Naive B cell (primary cell): ENCODE data around the gene TBC1D14. TPM values are rescaled to one million over a fixed set of nuclear protein-coding genes. Genes with fewer than 3 reads are reported as not detected.
"Not testable (repeated sequence)": the region's sequence is repeated elsewhere in the genome, so short reads cannot be mapped to it uniquely, and the experiment has no call there.

Source experiments
- ATAC-seq, 2 donors: fragments of 150-1000 bp; cut with Tn5 transposase; 2 replicates each; pipeline ENCODE4 v1.10.0; 2021; ENCODE audit warnings: low read depth in 2 of 2, mild to moderate bottlenecking in 2 of 2, moderate library complexity in 2 of 2
- DNase-seq: peaks from one replicate; pipeline ENCODE4 v3.0.0; 2022
- H3K27ac Mint-ChIP-seq, 6 donors: one replicate each; pipeline ENCODE4 v1.8.0; 2020 to 2022; ENCODE audit warnings: mild to moderate bottlenecking in 6 of 6, mixed read lengths in 6 of 6, moderate library complexity in 5 of 6, inconsistent platforms in 2 of 6
- H3K27me3 Mint-ChIP-seq, 3 donors: one replicate each; pipeline ENCODE4 v1.8.0; 2021 to 2022; ENCODE audit warnings: mixed read lengths in 3 of 3, mild to moderate bottlenecking in 1 of 3
- H3K36me3 Mint-ChIP-seq, 2 donors: one replicate each; pipeline ENCODE4 v1.8.0; 2020 to 2022; ENCODE audit warnings: mixed read lengths in 2 of 2, inconsistent platforms in 1 of 2, mild to moderate bottlenecking in 1 of 2
- H3K4me1 Mint-ChIP-seq, 3 donors: one replicate each; pipeline ENCODE4 v1.8.0; 2020 to 2022; ENCODE audit warnings: mixed read lengths in 3 of 3, inconsistent platforms in 1 of 3, mild to moderate bottlenecking in 1 of 3, moderate library complexity in 1 of 3
- H3K4me3 Mint-ChIP-seq, 8 donors: one replicate each; pipeline ENCODE4 v1.8.0; 2020 to 2022; ENCODE audit warnings: mild to moderate bottlenecking in 8 of 8, mixed read lengths in 8 of 8, moderate library complexity in 8 of 8, inconsistent platforms in 2 of 8
- H3K9me3 Mint-ChIP-seq, 7 donors: one replicate each; pipeline ENCODE4 v1.8.0; 2020 to 2022; ENCODE audit warnings: mixed read lengths in 7 of 7, mild to moderate bottlenecking in 5 of 7, inconsistent platforms in 2 of 7, moderate library complexity in 1 of 7
- polyA plus RNA-seq, 6 donors: library from polyadenylated mRNA; unstranded; fragments of 300-500 nt; fragmentation: Illumina TruSeq; gene quantifications; one replicate each; pipeline ENCODE4 v1.2.3, GENCODE V29; 2021; ENCODE audit warnings: low read depth in 6 of 6

The TBC1D14 gene
- polyA plus RNA-seq, 6 donors from 2014 or later: 27.3 to 42.4 (median 33.8) TPM

GRCh38 chr4:6884341-6884870, 25.2 kb upstream of the TBC1D14 start:
- DNase-seq (no peak), ATAC-seq (no peak)
- peak overlapping the region in 1 of 6 donors; percentile 42 for H3K27ac Mint-ChIP-seq
- no peaks in the 10 kb centered on the region for H3K9me3 Mint-ChIP-seq
- H3K27me3 Mint-ChIP-seq: no peaks in the 10 kb centered on the region
- peaks cover under 1 to 9% of the 10 kb centered on the region in 2 donors for H3K36me3 Mint-ChIP-seq
- H3K4me1 Mint-ChIP-seq: peaks cover 0 to 10% (median 6%) of the 10 kb centered on the region in 3 donors
- no peak overlapping the region for H3K4me3 Mint-ChIP-seq

GRCh38 chr4:6885953-6886557, 23.6 kb upstream of the TBC1D14 start:
- ATAC-seq (peak; percentile 40 to 51), DNase-seq (no peak)
- Mint-ChIP-seq H3K36me3 (peaks cover 0 to 3% of the 10 kb centered on the region in 2 donors), H3K27ac (peak overlapping the region in 1 of 6 donors; percentile 34), H3K4me1 (peaks cover 0 to 10% (median 6%) of the 10 kb centered on the region in 3 donors), H3K9me3 (peaks cover 0 to 7% (median 2%) of the 10 kb centered on the region in 7 donors), H3K4me3 (no peak overlapping the region), H3K27me3 (no peaks in the 10 kb centered on the region)

- ATAC-seq (no peak), DNase-seq (no peak)
- no peak overlapping the region for H3K4me3 Mint-ChIP-seq
- no peaks in the 10 kb centered on the region for H3K36me3 Mint-ChIP-seq
- no peaks in the 10 kb centered on the region for H3K27me3 Mint-ChIP-seq
- H3K9me3 Mint-ChIP-seq: peaks cover 0 to 7% (median 2%) of the 10 kb centered on the region in 7 donors
- H3K4me1 Mint-ChIP-seq: peaks cover 5 to 10% (median 10%) of the 10 kb centered on the region in 3 donors
- H3K27ac Mint-ChIP-seq: no peak overlapping the region
These were observed 22.7 kb upstream of the TBC1D14 start for GRCh38 chr4:6886886-6887285.

GRCh38 chr4:6887591-6888371, 21.8 kb upstream of the TBC1D14 start:
- ATAC-seq (no peak), DNase-seq (no peak)
- H3K27me3 Mint-ChIP-seq: no peaks in the 10 kb centered on the region
- H3K4me3 Mint-ChIP-seq: peak overlapping the region in 2 of 8 donors; percentile 9 to 11
- H3K36me3 Mint-ChIP-seq: no peaks in the 10 kb centered on the region
- H3K27ac Mint-ChIP-seq: peak overlapping the region in 1 of 6 donors; percentile 67
- H3K4me1 Mint-ChIP-seq: peaks cover 12 to 19% (median 14%) of the 10 kb centered on the region in 3 donors
- peaks cover 0 to 7% (median 2%) of the 10 kb centered on the region in 7 donors for H3K9me3 Mint-ChIP-seq

GRCh38 chr4:6888506-6889071, 21.0 kb upstream of the TBC1D14 start:
- DNase-seq (no peak), ATAC-seq (no peak)
- Mint-ChIP-seq H3K4me1 (peaks cover 12 to 20% (median 15%) of the 10 kb centered on the region in 3 donors), H3K27me3 (no peaks in the 10 kb centered on the region), H3K36me3 (no peaks in the 10 kb centered on the region), H3K27ac (no peak overlapping the region), H3K4me3 (no peak overlapping the region), H3K9me3 (peaks cover 0 to 7% (median 2%) of the 10 kb centered on the region in 7 donors)

- Mint-ChIP-seq H3K4me1 (peaks cover 12 to 20% (median 15%) of the 10 kb centered on the region in 3 donors), H3K4me3 (no peak overlapping the region), H3K27me3 (no peaks in the 10 kb centered on the region), H3K27ac (peak overlapping the region in 1 of 6 donors; percentile 30), H3K9me3 (peaks cover 0 to 7% (median 2%) of the 10 kb centered on the region in 7 donors), H3K36me3 (no peaks in the 10 kb centered on the region)
- no peak for DNase-seq
- ATAC-seq: no peak
These were observed 20.4 kb upstream of the TBC1D14 start for GRCh38 chr4:6889101-6889735.

- H3K4me3 Mint-ChIP-seq: no peak overlapping the region
- no peak for ATAC-seq
- H3K27me3 Mint-ChIP-seq: no peaks in the 10 kb centered on the region
- no peak for DNase-seq
- no peaks in the 10 kb centered on the region for H3K36me3 Mint-ChIP-seq
- peaks cover 0 to 7% (median 2%) of the 10 kb centered on the region in 7 donors for H3K9me3 Mint-ChIP-seq
- H3K4me1 Mint-ChIP-seq: peaks cover 12 to 20% (median 15%) of the 10 kb centered on the region in 3 donors
- H3K27ac Mint-ChIP-seq: peak overlapping the region in 1 of 6 donors; percentile 30
These were observed 19.8 kb upstream of the TBC1D14 start for GRCh38 chr4:6889736-6890324.

- Mint-ChIP-seq H3K27ac (peak overlapping the region in 1 of 6 donors; percentile 44), H3K36me3 (no peaks in the 10 kb centered on the region), H3K4me1 (peaks cover 12 to 20% (median 12%) of the 10 kb centered on the region in 3 donors), H3K27me3 (no peaks in the 10 kb centered on the region), H3K4me3 (peak overlapping the region in 1 of 8 donors; percentile 13), H3K9me3 (peaks cover 0 to 7% (median 2%) of the 10 kb centered on the region in 7 donors)
- DNase-seq (no peak), ATAC-seq (no peak)
These were observed 19.3 kb upstream of the TBC1D14 start for GRCh38 chr4:6890358-6890757.

- not testable (repeated sequence) for H3K27me3 Mint-ChIP-seq, H3K9me3 Mint-ChIP-seq, ATAC-seq, H3K36me3 Mint-ChIP-seq, H3K27ac Mint-ChIP-seq, DNase-seq
- peaks cover 11 to 20% (median 12%) of the 10 kb centered on the region in 3 donors for H3K4me1 Mint-ChIP-seq
- peak overlapping the region in 2 of 8 donors; percentile 25 to 29 for H3K4me3 Mint-ChIP-seq
These were observed 18.7 kb upstream of the TBC1D14 start for GRCh38 chr4:6890971-6891370.

GRCh38 chr4:6891436-6892170, 18.0 kb upstream of the TBC1D14 start:
- Mint-ChIP-seq H3K4me1 (peaks cover 11 to 20% (median 12%) of the 10 kb centered on the region in 3 donors), H3K4me3 (peak overlapping the region in 1 of 8 donors; percentile 15), H3K27ac (peak overlapping the region in 2 of 6 donors; percentile 76 to 91), H3K36me3 (no peaks in the 10 kb centered on the region), H3K9me3 (peaks cover 0 to 7% (median 2%) of the 10 kb centered on the region in 7 donors), H3K27me3 (no peaks in the 10 kb centered on the region)
- peak; percentile 37 to 52 for ATAC-seq
- DNase-seq: no peak

GRCh38 chr4:6892190-6892908, 17.3 kb upstream of the TBC1D14 start:
- Mint-ChIP-seq H3K27ac (peak overlapping the region in 2 of 6 donors; percentile 68 to 91), H3K27me3 (no peaks in the 10 kb centered on the region), H3K36me3 (no peaks in the 10 kb centered on the region), H3K9me3 (peaks cover 0 to 7% (median 2%) of the 10 kb centered on the region in 7 donors), H3K4me3 (peak overlapping the region in 4 of 8 donors; percentile 7 to 42 (median 12)), H3K4me1 (peaks cover 11 to 20% (median 12%) of the 10 kb centered on the region in 3 donors)
- DNase-seq (no peak), ATAC-seq (peak in 1 of 2 donors; percentile 37)

GRCh38 chr4:6892909-6893202, 16.8 kb upstream of the TBC1D14 start:
- Mint-ChIP-seq H3K4me3 (no peak overlapping the region), H3K27ac (peak overlapping the region in 1 of 6 donors; percentile 28), H3K4me1 (peaks cover 8 to 17% (median 12%) of the 10 kb centered on the region in 3 donors), H3K36me3 (no peaks in the 10 kb centered on the region), H3K9me3 (peaks cover 0 to 7% (median 2%) of the 10 kb centered on the region in 7 donors), H3K27me3 (no peaks in the 10 kb centered on the region)
- ATAC-seq (no peak), DNase-seq (no peak)
